ENCODE data around the gene ZNF500.

GRCh38 chr16:4744555-4745273, 22.2 kb downstream of the ZNF500 start:
- no peak for TF ChIP-seq CTCF (conservative IDR thresholded peaks at IDR 0.05)
- no peak for TF ChIP-seq ZFX (IDR thresholded peaks at IDR 0.05)
